Heart left ventricle (tissue), 16 donors: ENCODE data around the gene MT1M. TPM values are rescaled to one million over a fixed set of nuclear protein-coding genes. Genes with fewer than 3 reads are reported as not detected.
A peak's percentile ranks its signal among the peaks of the same experiment; 100 is the strongest.

Source experiments
- ATAC-seq, 4 donors: fragments of 200-7000 bp; cut with Tn5 transposase; one replicate each; pipeline ENCODE4 v1.9.1; 2020 to 2022; ENCODE audit warnings: moderate library complexity in 4 of 4, mild to moderate bottlenecking in 3 of 4, moderate number of reproducible peaks in 1 of 4
- DNase-seq, 5 donors: peaks; one replicate each; pipeline ENCODE4 v3.0.0-alpha.2; 2020
- H3K27ac ChIP-seq, 12 donors: fragments of 200-600 bp; sonication (generic) in 4 of 12; one replicate each; pipeline versions ENCODE4 v1.5.0 to v1.8.0; 2016 to 2022; ENCODE audit warnings: mild to moderate bottlenecking in 2 of 12
- H3K27me3 ChIP-seq, 9 donors: fragments of 200-600 bp; sonication (generic) in 2 of 9; one replicate each; pipeline versions ENCODE4 v1.5.1 to v1.8.0; 2016 to 2022; ENCODE audit warnings: mild to moderate bottlenecking in 3 of 9
- H3K36me3 ChIP-seq, 9 donors: fragments of 200-600 bp; sonication (generic) in 2 of 9; one replicate each; pipeline versions ENCODE4 v1.5.0 to v1.8.0; 2018 to 2022; ENCODE audit warnings: mild to moderate bottlenecking in 2 of 9
- H3K4me1 ChIP-seq, 12 donors: fragments of 200-600 bp; sonication (generic) in 4 of 12; one replicate each; pipeline versions ENCODE4 v1.5.0 to v1.8.0; 2016 to 2022; ENCODE audit warnings: mild to moderate bottlenecking in 3 of 12
- H3K4me3 ChIP-seq, 12 donors: fragments of 200-600 bp; sonication (generic) in 4 of 12; one replicate each; pipeline versions ENCODE4 v1.5.0 to v1.8.0; 2017 to 2022; ENCODE audit warnings: mild to moderate bottlenecking in 9 of 12, moderate library complexity in 4 of 12
- H3K9me3 ChIP-seq, 12 donors: fragments of 200-600 bp; sonication (generic) in 4 of 12; one replicate each; pipeline versions ENCODE4 v1.5.0 to v1.8.0; 2016 to 2022; ENCODE audit warnings: mild to moderate bottlenecking in 1 of 12
- CTCF ChIP-seq, 12 donors: fragments of 200-600 bp; sonication (generic) in 4 of 12; IDR thresholded peaks; one replicate each; pipeline versions ENCODE4 v1.5.0 to v1.8.0; 2018 to 2022; ENCODE audit warnings: antibody characterized with exemption in 12 of 12, mild to moderate bottlenecking in 5 of 12
- POLR2A ChIP-seq, 2 donors: fragments of 450-650 bp; IDR thresholded peaks; one replicate each; pipeline ENCODE4 v1.6.1; 2017; ENCODE audit warnings: antibody characterized with exemption in 2 of 2, mild to moderate bottlenecking in 2 of 2, moderate library complexity in 2 of 2
- WGBS, 4 donors: extraction: QIAGEN DNeasy Blood & Tissue Kit in 2 of 4; methylation state at CpG; one replicate each; pipeline versions ENCODE4 v1.1.5 to v1.1.7; 2013 to 2018; 5-methylcytosine and 5-hydroxymethylcytosine counted together
- intact Hi-C, 10 donors: fragments of 100-400 bp; cut with DNase I; formaldehyde crosslinking; loops; one replicate each; pipeline versions ENCODE4 v1.11.1 to v1.14.2; 2022
- polyA plus RNA-seq, 2 donors: library from polyadenylated mRNA; stranded (reverse); fragments of 200-250 nt; gene quantifications; one replicate each; pipeline ENCODE4 v1.2.3, GENCODE V29; 2013
- total RNA-seq, 9 donors: library from RNA; depleted of rRNA in 2 of 9; stranded (reverse); fragments of >200 nt in 2 of 9; fragmentation: NEBNext Ultra II Directional in 3 of 9; extraction: Animal tissue kit (Norgen Biotek cat#: 25700) in 3 of 9; gene quantifications; one replicate each; pipeline versions ENCODE4 v1.1.0 to v1.2.4, GENCODE V29; 2016 to 2023
- donor health status: ischemic (EF 13 %, LVEDD 7.1; RV severe dilation, severe dysfunction).
- donor health status: healthy with polysubstance abuse.
- donor health status: DM: no; HTN: yes; CAD: no.
- donor health status: DM: no; HTN: no; CAD: no.
- donor health status: ischemic (EF 25% LVEDD 6.9; RV normal size, moderate dysfunction).
- donor health status: ischemic (EF 25% LVEDD 5.7; RV mildly dilated, moderate dysfunction).
- donor health status: healthy.
- donor health status: DM: yes; HTN: yes; CAD: no.
- donor health status: ischemic (EF 35%, LVEDD 5.7; RV mildly dilated, moderate dysfunction).
- donor health status: nonischemic (EF 11% LVEDD 7.7; RV severe dilation, severe dysfunction).
- donor health status: DM: yes; HTN: yes; CAD: no.
- donor health status: PGD.
- donor health status: ischemic (EF 29% LVEDD 5.4; RV normal size, mild dysfunction).
- donor health status: nonischemic (EF 23%, LVEDD 6.1; RV moderate dilation, normal function).

MT1M gene
- total and polyA plus RNA-seq, 11 donors: 0.61 to 16.2 (median 7.4) TPM

GRCh38 chr16:56681939-56682702, 49.7 kb downstream of the MT1M start, which contains the start of gene MT1X:
TSS of gene MT1X (plus strand) at chr16:56682470. CDS start at chr16:56682541, 71 bp downstream.
- TF ChIP-seq CTCF (IDR thresholded peaks at IDR 0.05): no peak
- TF ChIP-seq POLR2A (IDR thresholded peaks at IDR 0.05): peak; percentile 69 to 97
- peaks cover 0 to 51% (median 23%) of the 10 kb centered on the region in 12 donors for H3K4me1 ChIP-seq
- DNase-seq (peak; percentile 90 to 96 (median 96)), ATAC-seq (peak; percentile 95 to 98 (median 97))
- H3K4me3 ChIP-seq: peak within 1 kb of the TSS; percentile 27 to 69 (median 62)
- H3K36me3 ChIP-seq: no peaks in the 10 kb centered on the region
- WGBS, 4 donors: 1% methylated on average over 26 to 49 of the region's 49 CpGs
- H3K27ac ChIP-seq: peak within 1 kb of the TSS; percentile 70 to 88 (median 84)
- no peaks in the 10 kb centered on the region for H3K27me3 ChIP-seq
- intact Hi-C loops: loop anchor here in 8 of 10 donors (1.0 to 5.0 kb wide), 8 partner anchors 19 to 160 kb away; partner anchors contain the start of genes MT2A (in 8 of the 8), BBS2 (in 1 of the 8), MT1A (in 1 of the 8) and MT1E (in 1 of the 8)
- peaks cover 0 to 8% (median 0%) of the 10 kb centered on the region in 12 donors for H3K9me3 ChIP-seq

DNA sequence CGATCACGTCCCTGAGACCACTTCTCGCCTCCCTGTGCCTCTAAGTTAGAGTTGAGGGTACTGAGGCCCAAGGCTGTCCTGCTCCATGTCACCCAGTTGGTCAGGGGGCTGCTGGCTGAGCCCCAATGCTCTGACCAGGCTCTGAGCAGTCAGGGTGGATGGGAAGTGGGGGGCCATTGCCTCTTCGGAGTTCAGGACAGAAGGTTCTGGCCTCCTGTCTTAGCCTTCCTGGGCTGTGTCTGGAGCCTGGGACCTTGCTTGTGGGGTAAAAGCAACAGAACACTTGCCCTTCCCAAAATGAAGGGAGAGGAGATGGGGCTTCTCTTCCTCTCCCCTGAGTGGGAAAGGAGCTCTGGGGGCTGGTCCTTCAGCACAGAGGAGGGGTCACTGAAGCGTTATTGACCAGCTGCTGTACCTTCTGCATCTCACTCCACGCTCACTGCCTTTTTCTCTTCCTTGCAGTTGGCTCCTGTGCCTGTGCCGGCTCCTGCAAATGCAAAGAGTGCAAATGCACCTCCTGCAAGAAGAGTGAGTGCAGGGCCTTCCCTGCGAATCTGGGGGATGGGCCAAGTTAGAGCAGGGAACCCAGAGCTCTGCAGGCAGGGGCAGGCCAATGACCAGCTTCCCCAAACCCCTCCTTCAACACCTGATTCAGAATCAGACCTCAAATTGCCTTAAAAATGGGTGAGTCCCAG, 50.4 kb downstream of the MT1M start:
- Histone ChIP-seq H3K27me3 (no peaks in the 10 kb centered on the region), H3K27ac (peak overlapping the region; percentile 38 to 88 (median 84)), H3K4me3 (peak overlapping the region; percentile 27 to 69 (median 62)), H3K4me1 (peaks cover 0 to 51% (median 23%) of the 10 kb centered on the region in 12 donors), H3K9me3 (peaks cover 0 to 9% (median 0%) of the 10 kb centered on the region in 12 donors), H3K36me3 (no peaks in the 10 kb centered on the region)
- ATAC-seq (peak in 1 of 4 donors; percentile 1), DNase-seq (no peak)
- TF ChIP-seq CTCF (IDR thresholded peaks at IDR 0.05) (no peak), POLR2A (IDR thresholded peaks at IDR 0.05) (no peak)
- intact Hi-C loops: loop anchor here in 8 of 10 donors (1.0 to 5.0 kb wide), 8 partner anchors 18 to 161 kb away; partner anchors contain the start of genes MT2A (in 8 of the 8), BBS2 (in 1 of the 8), MT1A (in 1 of the 8) and MT1E (in 1 of the 8)
- 48 to 60% (median 52%) methylated on average over 8 of the region's 8 CpGs for WGBS, 4 donors

Other genes starting within 250 kb of the MT1M start
- 100 to 1,000 TPM in 2 of 9 donors, 10 to 100 TPM in 7; 57.1 to 146 (median 84.8) TPM for gene AMFR, start 207.1 kb upstream of the MT1M start, total RNA-seq
- 10 to 100 TPM; 26.4 to 97.4 TPM for gene AMFR, start 207.1 kb upstream of the MT1M start, polyA plus RNA-seq
- gene NUDT21, start 181.3 kb upstream of the MT1M start, total RNA-seq: 10 to 100 TPM; 35.2 to 74.3 (median 65.9) TPM
- 10 to 100 TPM; 10.9 to 53.8 TPM for gene NUDT21, start 181.3 kb upstream of the MT1M start, polyA plus RNA-seq
- 10 to 100 TPM; 20.8 to 39.1 (median 31.9) TPM for gene OGFOD1, start 181.1 kb upstream of the MT1M start, total RNA-seq
- 10 to 100 TPM; 11.4 to 37.6 TPM for gene OGFOD1, start 181.1 kb upstream of the MT1M start, polyA plus RNA-seq
- gene BBS2, start 112.6 kb upstream of the MT1M start, total RNA-seq: 10 to 100 TPM; 31.2 to 76.2 (median 49.4) TPM
- 10 to 100 TPM; 12.2 to 24.6 TPM for gene BBS2, start 112.6 kb upstream of the MT1M start, polyA plus RNA-seq
- gene MT4, start 67.6 kb upstream of the MT1M start, total RNA-seq: not detected
- gene MT4, start 67.6 kb upstream of the MT1M start, polyA plus RNA-seq: not detected
- gene MT3, start 43.1 kb upstream of the MT1M start, total RNA-seq: 1 to 10 TPM in 8 of 9 donors, not detected in 1; 1.3 to 6.9 (median 3.7) TPM
- gene MT3, start 43.1 kb upstream of the MT1M start, polyA plus RNA-seq: 10 to 100 TPM in 1 of 2 donors, 1 to 10 TPM in 1; 2.3 to 20.0 TPM
- gene MT2A, start 24.1 kb upstream of the MT1M start, total RNA-seq: 100 to 1,000 TPM in 6 of 9 donors, 10 to 100 TPM in 3; 44.3 to 318 (median 125) TPM
- gene MT2A, start 24.1 kb upstream of the MT1M start, polyA plus RNA-seq: 100 to 1,000 TPM; 105 to 299 TPM
- gene MT1E, start 6.9 kb upstream of the MT1M start, total RNA-seq: 100 to 1,000 TPM in 5 of 9 donors, 10 to 100 TPM in 4; 64.8 to 192 (median 103) TPM
- gene MT1E, start 6.9 kb upstream of the MT1M start, polyA plus RNA-seq: 100 to 1,000 TPM in 1 of 2 donors, 10 to 100 TPM in 1; 33.3 to 172 TPM
- 10 to 100 TPM in 2 of 9 donors, 1 to 10 TPM in 6, under 1 TPM in 1; 0.92 to 30.1 (median 3.3) TPM for gene MT1A, start 6.0 kb downstream of the MT1M start, total RNA-seq
- gene MT1A, start 6.0 kb downstream of the MT1M start, polyA plus RNA-seq: 10 to 100 TPM in 1 of 2 donors, 1 to 10 TPM in 1; 8.4 to 43.3 TPM
- not detected for gene MT1B, start 19.2 kb downstream of the MT1M start, total RNA-seq
- not detected for gene MT1B, start 19.2 kb downstream of the MT1M start, polyA plus RNA-seq
- gene MT1F, start 25.3 kb downstream of the MT1M start, total RNA-seq: 1 to 10 TPM in 7 of 9 donors, not detected in 2; 1.3 to 8.1 (median 3.3) TPM
- gene MT1F, start 25.3 kb downstream of the MT1M start, polyA plus RNA-seq: 1 to 10 TPM; 1.3 to 1.4 TPM
- 10 to 100 TPM in 1 of 9 donors, 1 to 10 TPM in 2, not detected in 6; 1.4 to 19.1 (median 6.0) TPM for gene MT1G, start 35.4 kb downstream of the MT1M start, total RNA-seq
- gene MT1G, start 35.4 kb downstream of the MT1M start, polyA plus RNA-seq: 1 to 10 TPM in 1 of 2 donors, not detected in 1; 7.2 TPM
- gene MT1H, start 37.2 kb downstream of the MT1M start, total RNA-seq: 1 to 10 TPM in 2 of 9 donors, not detected in 7; 2.2 to 3.1 TPM
- gene MT1H, start 37.2 kb downstream of the MT1M start, polyA plus RNA-seq: not detected
- gene MT1X, start 49.8 kb downstream of the MT1M start, total RNA-seq: 100 to 1,000 TPM in 4 of 9 donors, 10 to 100 TPM in 5; 20.6 to 918 (median 77.7) TPM
- gene MT1X, start 49.8 kb downstream of the MT1M start, polyA plus RNA-seq: 100 to 1,000 TPM; 144 to 145 TPM
- 10 to 100 TPM; 21.8 to 49.0 (median 27.8) TPM for gene NUP93, start 97.5 kb downstream of the MT1M start, total RNA-seq
- gene NUP93, start 97.5 kb downstream of the MT1M start, polyA plus RNA-seq: 10 to 100 TPM; 23.7 to 28.5 TPM
- gene SLC12A3, start 232.5 kb downstream of the MT1M start, total RNA-seq: under 1 TPM in 1 of 9 donors, not detected in 8; 0.08 TPM
- gene SLC12A3, start 232.5 kb downstream of the MT1M start, polyA plus RNA-seq: not detected